ENCODE data around the gene E2F6.

E2F6 gene

DNA sequence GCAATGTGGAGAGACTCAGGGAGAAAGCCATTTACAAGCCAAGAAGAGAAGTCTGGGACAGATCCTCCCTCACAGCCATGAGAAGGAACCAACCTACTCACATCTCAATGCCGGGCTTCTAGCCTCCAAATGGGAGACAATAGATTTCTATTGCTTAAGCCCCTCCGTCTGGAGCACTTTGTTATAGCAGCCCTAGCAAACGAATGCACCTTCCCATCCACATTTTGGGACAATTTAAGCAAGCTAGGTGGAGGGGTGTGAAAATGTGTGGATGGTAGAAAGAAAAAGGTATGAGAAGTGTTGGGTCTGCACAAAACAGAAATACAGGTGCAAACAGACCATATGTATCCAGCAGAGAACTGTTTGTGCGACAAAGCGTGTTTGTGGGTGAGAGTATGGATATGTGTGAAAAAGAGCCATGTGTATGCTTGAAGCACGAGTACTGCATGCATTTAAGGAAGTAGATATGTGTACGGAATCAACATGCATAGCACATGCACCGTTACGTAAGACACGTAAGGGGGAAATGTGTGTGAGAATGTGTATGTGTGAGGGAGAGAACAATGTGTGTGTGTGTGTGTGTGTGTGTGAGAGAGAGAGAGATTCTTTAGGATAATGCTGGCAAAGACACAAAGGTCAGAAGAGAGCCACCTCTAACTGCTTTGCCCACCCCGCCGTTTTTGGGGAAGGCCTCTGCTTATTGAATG, 13.1 kb upstream of the E2F6 start:
- Histone ChIP-seq H3K4me3 (ENCODE audit: low read length, poor library complexity, severe bottlenecking) (no peak overlapping the region), H3K4me1 (ENCODE audit: insufficient read depth, low read length, poor library complexity, severe bottlenecking) (peaks cover 10% of the 10 kb centered on the region), H3K27me3 (ENCODE audit: insufficient read depth, low read length, poor library complexity, severe bottlenecking) (no peaks in the 10 kb centered on the region), H3K4me2 (ENCODE audit: low read depth, low read length, poor library complexity, severe bottlenecking) (no peak overlapping the region), H4K20me1 (ENCODE audit: insufficient read depth, low read length, poor library complexity, severe bottlenecking) (no peaks in the 10 kb centered on the region), H3K9ac (ENCODE audit: low read depth, low read length, poor library complexity, severe bottlenecking) (no peak overlapping the region), H2AFZ (ENCODE audit: low read length) (no peak overlapping the region), H3K36me3 (ENCODE audit: insufficient read depth, low read length) (no peaks in the 10 kb centered on the region), H3K9me2 (replicated peaks; ENCODE audit: low read depth, low read length) (no peaks in the 10 kb centered on the region), H3K9me3 (ENCODE audit: insufficient read depth, low read depth, low read length) (no peaks in the 10 kb centered on the region), H3F3A (ENCODE audit: low read depth) (no peaks in the 10 kb centered on the region), H3K79me2 (ENCODE audit: insufficient read depth, low read length) (no peaks in the 10 kb centered on the region)
- no peak for TF ChIP-seq EZH2phosphoT487 (IDR thresholded peaks at IDR 0.05; ENCODE audit: borderline replicate concordance)
- TF ChIP-seq, protein P1, sequence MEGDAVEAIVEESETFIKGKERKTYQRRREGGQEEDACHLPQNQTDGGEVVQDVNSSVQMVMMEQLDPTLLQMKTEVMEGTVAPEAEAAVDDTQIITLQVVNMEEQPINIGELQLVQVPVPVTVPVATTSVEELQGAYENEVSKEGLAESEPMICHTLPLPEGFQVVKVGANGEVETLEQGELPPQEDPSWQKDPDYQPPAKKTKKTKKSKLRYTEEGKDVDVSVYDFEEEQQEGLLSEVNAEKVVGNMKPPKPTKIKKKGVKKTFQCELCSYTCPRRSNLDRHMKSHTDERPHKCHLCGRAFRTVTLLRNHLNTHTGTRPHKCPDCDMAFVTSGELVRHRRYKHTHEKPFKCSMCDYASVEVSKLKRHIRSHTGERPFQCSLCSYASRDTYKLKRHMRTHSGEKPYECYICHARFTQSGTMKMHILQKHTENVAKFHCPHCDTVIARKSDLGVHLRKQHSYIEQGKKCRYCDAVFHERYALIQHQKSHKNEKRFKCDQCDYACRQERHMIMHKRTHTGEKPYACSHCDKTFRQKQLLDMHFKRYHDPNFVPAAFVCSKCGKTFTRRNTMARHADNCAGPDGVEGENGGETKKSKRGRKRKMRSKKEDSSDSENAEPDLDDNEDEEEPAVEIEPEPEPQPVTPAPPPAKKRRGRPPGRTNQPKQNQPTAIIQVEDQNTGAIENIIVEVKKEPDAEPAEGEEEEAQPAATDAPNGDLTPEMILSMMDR (conservative IDR thresholded peaks at IDR 0.05; ENCODE audit: low read length) = no peak

DNA sequence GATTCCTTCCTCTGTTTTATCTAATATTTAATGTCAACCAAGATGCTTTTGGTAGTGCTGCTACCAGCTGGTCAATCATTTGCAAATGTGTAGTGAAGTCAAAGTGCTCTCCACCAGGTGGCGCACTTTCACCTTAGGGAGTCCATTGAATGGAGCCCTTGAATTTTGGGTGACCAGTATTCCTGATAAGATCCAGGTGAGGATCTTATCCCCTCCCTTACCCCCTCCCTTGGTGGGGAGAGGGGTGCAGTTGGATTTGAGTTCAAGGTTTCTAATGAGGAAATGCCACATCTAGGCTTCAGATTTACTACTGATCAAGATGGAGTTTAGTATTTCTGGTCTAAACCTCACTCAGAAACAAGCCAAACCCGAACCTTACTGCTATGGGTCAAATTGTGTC, 12.0 kb upstream of the E2F6 start:
- Histone ChIP-seq H2AFZ (ENCODE audit: low read length) (no peak overlapping the region), H3K4me2 (ENCODE audit: low read depth, low read length, poor library complexity, severe bottlenecking) (no peak overlapping the region), H3K9ac (ENCODE audit: low read depth, low read length, poor library complexity, severe bottlenecking) (no peak overlapping the region), H3K36me3 (ENCODE audit: insufficient read depth, low read length) (no peaks in the 10 kb centered on the region), H3K27me3 (ENCODE audit: insufficient read depth, low read length, poor library complexity, severe bottlenecking) (no peaks in the 10 kb centered on the region), H4K20me1 (ENCODE audit: insufficient read depth, low read length, poor library complexity, severe bottlenecking) (no peaks in the 10 kb centered on the region), H3K79me2 (ENCODE audit: insufficient read depth, low read length) (no peaks in the 10 kb centered on the region), H3K4me1 (ENCODE audit: insufficient read depth, low read length, poor library complexity, severe bottlenecking) (peaks cover 10% of the 10 kb centered on the region), H3K9me3 (ENCODE audit: insufficient read depth, low read depth, low read length) (no peaks in the 10 kb centered on the region), H3K9me2 (replicated peaks; ENCODE audit: low read depth, low read length) (no peaks in the 10 kb centered on the region), H3K4me3 (ENCODE audit: low read length, poor library complexity, severe bottlenecking) (no peak overlapping the region), H3F3A (ENCODE audit: low read depth) (no peaks in the 10 kb centered on the region)
- no peak for TF ChIP-seq EZH2phosphoT487 (IDR thresholded peaks at IDR 0.05; ENCODE audit: borderline replicate concordance)
- TF ChIP-seq, protein P1 (conservative IDR thresholded peaks at IDR 0.05; ENCODE audit: low read length) = peak; percentile 97

- Histone ChIP-seq H2AFZ (ENCODE audit: low read length) (no peak overlapping the region), H3K4me3 (ENCODE audit: low read length, poor library complexity, severe bottlenecking) (no peak overlapping the region), H4K20me1 (ENCODE audit: insufficient read depth, low read length, poor library complexity, severe bottlenecking) (no peaks in the 10 kb centered on the region), H3K4me2 (ENCODE audit: low read depth, low read length, poor library complexity, severe bottlenecking) (no peak overlapping the region), H3K36me3 (ENCODE audit: insufficient read depth, low read length) (no peaks in the 10 kb centered on the region), H3K9me3 (ENCODE audit: insufficient read depth, low read depth, low read length) (no peaks in the 10 kb centered on the region), H3K79me2 (ENCODE audit: insufficient read depth, low read length) (no peaks in the 10 kb centered on the region), H3K9me2 (replicated peaks; ENCODE audit: low read depth, low read length) (no peaks in the 10 kb centered on the region), H3K9ac (ENCODE audit: low read depth, low read length, poor library complexity, severe bottlenecking) (no peak overlapping the region), H3K4me1 (ENCODE audit: insufficient read depth, low read length, poor library complexity, severe bottlenecking) (no peaks in the 10 kb centered on the region), H3F3A (ENCODE audit: low read depth) (no peaks in the 10 kb centered on the region), H3K27me3 (ENCODE audit: insufficient read depth, low read length, poor library complexity, severe bottlenecking) (no peaks in the 10 kb centered on the region)
- TF ChIP-seq EZH2phosphoT487 (IDR thresholded peaks at IDR 0.05; ENCODE audit: borderline replicate concordance) = no peak
- TF ChIP-seq, protein P1 (conservative IDR thresholded peaks at IDR 0.05; ENCODE audit: low read length) = no peak
These were observed 7.9 kb upstream of the E2F6 start for GRCh38 chr2:11473659-11474433.

Data from Loucy (cell line).